HEK293T (cell line): ENCODE measurements around the gene GCC2.

ENCODE experiments used
- CTCF ChIA-PET: fragments of 350-600 bp; formaldehyde crosslinking; extraction: SDS; loops from one replicate; lab custom pipeline; 2021; ENCODE audit warnings: antibody characterized with exemption, inconsistent platforms; lab: Yijun Ruan, JAX
- POLR2A ChIA-PET: fragments of 350-600 bp; formaldehyde crosslinking; extraction: SDS; loops from one replicate; lab custom pipeline; 2020; ENCODE audit warnings: antibody characterized with exemption, inconsistent platforms; lab: Yijun Ruan, JAX
- DNase-seq: peaks from one replicate; pipeline ENCODE4 v3.0.0; 2012; ENCODE audit warnings: mixed read lengths; ENCODE audit errors: extremely low spot score
- ARNT ChIP-seq: fragments of 450-650 bp; IDR thresholded peaks from 2 replicates; pipeline ENCODE4 v1.6.1; 2017; ENCODE audit warnings: mild to moderate bottlenecking
- BHLHE40 ChIP-seq: fragments of 450-650 bp; IDR thresholded peaks from 2 replicates; pipeline ENCODE4 v1.6.1; 2016; ENCODE audit warnings: mild to moderate bottlenecking, moderate library complexity, borderline replicate concordance
- CTBP1 ChIP-seq: fragments of 450-650 bp; IDR thresholded peaks from 2 replicates; pipeline ENCODE4 v1.6.1; 2016; ENCODE audit warnings: borderline replicate concordance
- ELF4 ChIP-seq: fragments of 450-650 bp; IDR thresholded peaks from 2 replicates; pipeline ENCODE4 v1.6.1; 2017; ENCODE audit warnings: antibody characterized with exemption
- FOXA1 ChIP-seq: fragments of 450-650 bp; IDR thresholded peaks from 2 replicates; pipeline ENCODE4 v1.6.1; 2016; ENCODE audit warnings: mild to moderate bottlenecking
- FOXK2 ChIP-seq: fragments of 450-650 bp; IDR thresholded peaks from 2 replicates; pipeline ENCODE4 v1.6.1; 2016; ENCODE audit warnings: mild to moderate bottlenecking
- FOXM1 ChIP-seq: fragments of 450-650 bp; IDR thresholded peaks from 2 replicates; pipeline ENCODE4 v1.6.1; 2017; ENCODE audit warnings: mild to moderate bottlenecking, borderline replicate concordance
- HDGF ChIP-seq: fragments of 450-650 bp; IDR thresholded peaks from 2 replicates; pipeline ENCODE4 v1.6.1; 2017; ENCODE audit warnings: antibody characterized with exemption, borderline replicate concordance
- L3MBTL2 ChIP-seq: fragments of 450-650 bp; conservative IDR thresholded peaks from 2 replicates; pipeline ENCODE4 v1.6.1; 2016; ENCODE audit warnings: mild to moderate bottlenecking
- LEF1 ChIP-seq: fragments of 450-650 bp; IDR thresholded peaks from 2 replicates; pipeline ENCODE4 v1.6.1; 2017; ENCODE audit warnings: mild to moderate bottlenecking, borderline replicate concordance
- NFRKB ChIP-seq: fragments of 450-650 bp; IDR thresholded peaks from 2 replicates; pipeline ENCODE4 v1.6.1; 2016; ENCODE audit warnings: mild to moderate bottlenecking, moderate library complexity
- SP1 ChIP-seq: fragments of 450-650 bp; IDR thresholded peaks from 2 replicates; pipeline ENCODE4 v1.6.1; 2017
- SUZ12 ChIP-seq: fragments of 450-650 bp; IDR thresholded peaks from 2 replicates; pipeline ENCODE4 v1.6.1; 2016; ENCODE audit warnings: mild to moderate bottlenecking
- TARDBP ChIP-seq: fragments of 450-650 bp; IDR thresholded peaks from 2 replicates; pipeline ENCODE4 v1.6.1; 2016
- ZNF384 ChIP-seq: fragments of 450-650 bp; IDR thresholded peaks from 2 replicates; pipeline ENCODE4 v1.6.1; 2016
- TF ChIP-seq, protein P1 (sequence below): fragments of 450-650 bp; IDR thresholded peaks from 2 replicates; pipeline ENCODE4 v1.6.1; 2016

The GCC2 gene

DNA sequence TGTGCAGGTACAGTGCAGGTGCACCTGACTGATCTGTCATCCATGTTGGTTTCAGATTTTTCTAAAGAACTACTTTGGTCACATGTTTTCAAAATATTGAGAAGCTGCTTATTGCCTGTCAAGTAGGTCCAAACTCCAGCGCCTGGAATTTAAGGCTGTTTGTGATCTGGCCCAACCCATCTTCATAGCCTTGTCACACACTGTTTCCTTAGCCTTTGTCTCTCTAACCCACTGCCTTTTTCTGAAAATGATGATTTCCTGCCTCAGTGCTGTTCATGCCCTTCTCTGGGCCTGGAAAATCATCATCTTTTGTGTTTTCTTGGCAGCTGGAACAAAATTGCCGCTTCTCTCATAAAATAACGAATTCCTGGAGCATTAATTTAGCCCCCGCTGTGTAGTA is 92.4 kb downstream of the GCC2 start:
- ChIA-PET POLR2A (interaction anchor here (1.2 to 1.6 kb wide), 4 partner anchors 8 to 164 kb away, joined by 3 to 5 read pairs (median 4); partner anchors contain the start of genes GCC2 and SULT1C4), CTCF (interaction anchor here (1.5 kb wide), 1 partner anchor 42 kb away, joined by 4 read pairs; no protein-coding TSS in a partner anchor)
- no peak for TF ChIP-seq ELF4
- no peak for TF ChIP-seq HDGF
- no peak for TF ChIP-seq FOXA1
- TF ChIP-seq SUZ12 = no peak
- no peak for TF ChIP-seq ZNF384
- TF ChIP-seq TARDBP = no peak
- no peak for TF ChIP-seq SP1
- TF ChIP-seq ARNT = no peak
- TF ChIP-seq FOXM1 = no peak
- TF ChIP-seq FOXK2 = no peak
- TF ChIP-seq, protein P1, sequence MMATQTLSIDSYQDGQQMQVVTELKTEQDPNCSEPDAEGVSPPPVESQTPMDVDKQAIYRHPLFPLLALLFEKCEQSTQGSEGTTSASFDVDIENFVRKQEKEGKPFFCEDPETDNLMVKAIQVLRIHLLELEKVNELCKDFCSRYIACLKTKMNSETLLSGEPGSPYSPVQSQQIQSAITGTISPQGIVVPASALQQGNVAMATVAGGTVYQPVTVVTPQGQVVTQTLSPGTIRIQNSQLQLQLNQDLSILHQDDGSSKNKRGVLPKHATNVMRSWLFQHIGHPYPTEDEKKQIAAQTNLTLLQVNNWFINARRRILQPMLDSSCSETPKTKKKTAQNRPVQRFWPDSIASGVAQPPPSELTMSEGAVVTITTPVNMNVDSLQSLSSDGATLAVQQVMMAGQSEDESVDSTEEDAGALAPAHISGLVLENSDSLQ = no peak
- no peak for TF ChIP-seq NFRKB
- TF ChIP-seq BHLHE40 = no peak
- no peak for TF ChIP-seq CTBP1
- no peak for TF ChIP-seq L3MBTL2
- TF ChIP-seq LEF1 = no peak
- DNase-seq = no peak

DNA sequence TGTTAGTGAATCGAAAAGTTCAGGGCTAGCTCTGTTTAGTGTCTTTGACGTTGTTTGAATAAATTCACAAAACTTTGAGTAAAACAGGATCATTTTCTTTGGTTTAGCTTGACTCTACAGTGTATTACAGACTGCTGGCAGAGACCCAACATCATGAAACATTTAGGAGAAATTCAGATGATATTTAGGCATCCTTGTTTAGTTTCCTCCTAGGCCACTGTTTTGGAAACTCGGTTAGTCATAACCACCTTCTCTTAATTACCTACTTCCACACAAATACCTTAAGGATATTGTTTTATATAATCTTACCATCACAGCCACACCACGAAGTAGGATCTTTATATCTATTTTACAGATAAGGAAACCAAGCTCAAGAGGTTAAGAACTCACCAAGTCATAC is 93.1 kb downstream of the GCC2 start:
- no peak for DNase-seq
- ChIA-PET POLR2A (interaction anchor here (1.2 to 1.3 kb wide), 3 partner anchors 9 to 93 kb away, joined by 3 to 4 read pairs (median 4); partner anchors contain the start of gene GCC2), CTCF (interaction anchor here (1.5 kb wide), 1 partner anchor 41 kb away, joined by 4 read pairs; no protein-coding TSS in a partner anchor)
- TF ChIP-seq FOXM1 (no peak), ARNT (no peak), NFRKB (no peak), ELF4 (no peak), BHLHE40 (no peak), FOXA1 (no peak), SP1 (no peak), FOXK2 (no peak)
- TF ChIP-seq, protein P1 = no peak

DNA sequence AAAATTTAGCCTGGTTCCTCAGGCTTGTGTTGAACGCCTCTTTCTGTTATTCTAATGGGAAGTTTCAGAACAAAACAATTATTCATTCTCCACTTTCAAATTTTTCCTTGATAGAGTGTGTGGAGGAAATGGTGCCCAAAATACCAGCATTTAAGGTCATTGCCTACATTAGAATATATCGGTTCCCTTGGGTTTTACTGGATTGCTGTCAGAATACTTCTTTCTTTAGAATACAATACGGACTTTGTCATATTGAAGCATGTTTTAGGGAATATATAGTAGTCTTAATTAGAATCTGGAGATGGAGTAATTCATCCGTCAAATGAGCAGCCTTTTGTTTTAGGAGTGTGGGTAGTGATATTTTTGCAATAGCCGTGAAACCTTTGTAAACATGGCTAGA is 98.6 kb downstream of the GCC2 start:
- DNase-seq = no peak
- TF ChIP-seq LEF1 = no peak
- TF ChIP-seq FOXM1 = no peak
- no peak for TF ChIP-seq L3MBTL2
- no peak for TF ChIP-seq NFRKB
- no peak for TF ChIP-seq SUZ12
- no peak for TF ChIP-seq FOXK2
- no peak for TF ChIP-seq ZNF384
- TF ChIP-seq, protein P1 = no peak
- TF ChIP-seq ELF4 = no peak
- TF ChIP-seq ARNT = no peak
- no peak for TF ChIP-seq FOXA1
- no peak for TF ChIP-seq SP1
- no peak for TF ChIP-seq BHLHE40
- no peak for TF ChIP-seq CTBP1
- TF ChIP-seq HDGF = no peak
- no peak for TF ChIP-seq TARDBP
- POLR2A ChIA-PET = no interaction called here
- CTCF ChIA-PET = interaction anchor here (0.7 kb wide), 1 partner anchor 15 kb away, joined by 3 read pairs; no protein-coding TSS in a partner anchor

DNA sequence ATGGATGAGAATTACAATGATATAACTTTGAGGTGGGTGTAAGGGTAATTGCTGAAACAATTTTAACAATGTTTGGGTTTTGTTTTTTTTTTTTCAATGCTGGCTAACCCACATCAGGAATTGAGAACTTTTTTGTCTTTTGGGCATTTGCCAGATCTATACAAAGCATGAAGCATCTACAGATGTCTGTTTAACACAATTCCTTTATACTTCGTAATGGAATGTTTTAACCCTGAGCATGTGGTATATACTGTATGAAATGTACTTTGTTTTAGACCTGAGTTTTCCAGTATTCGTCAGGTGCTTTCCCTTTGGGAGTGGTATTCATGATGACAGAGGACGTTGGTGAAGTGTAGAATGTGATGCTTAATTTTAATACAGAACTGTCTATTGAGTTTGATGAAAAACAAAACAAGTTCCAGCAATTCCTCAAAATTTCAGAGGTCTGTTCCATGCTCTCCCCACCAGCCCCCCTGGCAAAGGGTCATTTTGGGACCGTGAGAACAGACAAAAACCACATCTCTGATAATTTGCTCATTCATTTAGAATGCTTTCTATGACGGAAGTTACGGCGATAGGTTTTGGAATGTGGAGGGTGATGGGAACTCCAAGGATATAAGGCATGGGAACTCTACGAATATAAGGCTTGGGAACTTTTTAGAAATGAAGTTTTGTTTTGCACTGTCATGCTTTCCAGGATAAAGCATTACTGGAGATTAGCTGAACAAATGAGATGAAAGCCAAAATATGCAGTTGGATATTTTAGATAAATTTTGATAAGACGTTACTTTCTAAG is 99.4 kb downstream of the GCC2 start:
- CTCF ChIA-PET = interaction anchor here (0.7 to 1.6 kb wide), 2 partner anchors 14 to 36 kb away, joined by 3 to 6 read pairs; no protein-coding TSS in a partner anchor
- POLR2A ChIA-PET = no interaction called here

DNA sequence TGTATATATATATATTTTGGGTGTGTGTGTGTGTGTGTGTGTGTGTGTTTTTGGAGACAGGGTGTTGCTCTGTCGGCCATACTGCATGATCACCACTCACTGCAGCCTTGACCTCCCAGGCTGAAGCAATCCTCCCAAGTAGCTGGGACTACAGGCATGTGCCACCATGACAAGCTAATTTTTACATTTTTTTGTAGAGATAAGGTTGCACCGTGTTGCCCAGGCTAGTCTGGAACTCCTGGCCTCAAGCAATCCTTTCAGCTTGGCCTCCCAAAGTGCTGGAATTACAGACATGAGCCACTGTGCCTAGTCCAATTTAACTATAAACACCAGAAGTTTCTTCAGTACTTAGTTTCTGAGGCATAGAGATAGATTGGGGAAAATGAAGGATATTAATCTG is 103.6 kb downstream of the GCC2 start:
- TF ChIP-seq FOXA1 (no peak), CTBP1 (no peak), SUZ12 (no peak), FOXK2 (no peak), L3MBTL2 (no peak), SP1 (no peak), ZNF384 (no peak), ELF4 (no peak), HDGF (no peak), BHLHE40 (no peak)
- TF ChIP-seq, protein P1 = no peak
- ChIA-PET POLR2A (interaction anchor here (1.0 kb wide), 1 partner anchor 19 kb away, joined by 4 read pairs; no protein-coding TSS in a partner anchor), CTCF (no interaction called here)
- DNase-seq = no peak

More for the DNA sequence above, 99.4 kb downstream of the GCC2 start:
- TF ChIP-seq FOXA1 (no peak), NFRKB (no peak), CTBP1 (no peak), SP1 (no peak), FOXM1 (no peak), ELF4 (no peak), HDGF (no peak), SUZ12 (no peak), ARNT (no peak), LEF1 (no peak), BHLHE40 (no peak)
- TF ChIP-seq, protein P1 = no peak
- DNase-seq = no peak
